Measurements from ENCODE around the gene ADAM12.

Gene ADAM12

DNA sequence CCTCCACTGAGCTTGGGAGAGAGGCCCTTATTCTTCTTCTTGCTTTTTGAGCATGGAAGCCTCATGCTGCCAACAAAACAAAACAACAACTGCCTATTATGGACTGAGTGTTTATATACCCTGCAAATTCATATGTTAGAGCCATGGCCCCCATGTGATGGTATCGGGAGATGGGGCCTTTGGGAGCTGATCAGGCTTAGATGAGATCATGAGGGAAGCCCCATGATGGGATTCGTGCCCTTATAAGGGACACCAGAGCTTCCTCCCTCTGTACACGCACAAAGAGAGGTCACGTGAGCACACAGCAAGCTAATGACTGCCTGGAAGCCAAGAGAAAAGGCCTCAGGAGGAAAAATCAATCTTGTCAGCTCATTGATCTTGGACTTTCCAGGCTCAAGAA, 256.9 kb downstream of the ADAM12 start:
- TF ChIP-seq, protein P1, sequence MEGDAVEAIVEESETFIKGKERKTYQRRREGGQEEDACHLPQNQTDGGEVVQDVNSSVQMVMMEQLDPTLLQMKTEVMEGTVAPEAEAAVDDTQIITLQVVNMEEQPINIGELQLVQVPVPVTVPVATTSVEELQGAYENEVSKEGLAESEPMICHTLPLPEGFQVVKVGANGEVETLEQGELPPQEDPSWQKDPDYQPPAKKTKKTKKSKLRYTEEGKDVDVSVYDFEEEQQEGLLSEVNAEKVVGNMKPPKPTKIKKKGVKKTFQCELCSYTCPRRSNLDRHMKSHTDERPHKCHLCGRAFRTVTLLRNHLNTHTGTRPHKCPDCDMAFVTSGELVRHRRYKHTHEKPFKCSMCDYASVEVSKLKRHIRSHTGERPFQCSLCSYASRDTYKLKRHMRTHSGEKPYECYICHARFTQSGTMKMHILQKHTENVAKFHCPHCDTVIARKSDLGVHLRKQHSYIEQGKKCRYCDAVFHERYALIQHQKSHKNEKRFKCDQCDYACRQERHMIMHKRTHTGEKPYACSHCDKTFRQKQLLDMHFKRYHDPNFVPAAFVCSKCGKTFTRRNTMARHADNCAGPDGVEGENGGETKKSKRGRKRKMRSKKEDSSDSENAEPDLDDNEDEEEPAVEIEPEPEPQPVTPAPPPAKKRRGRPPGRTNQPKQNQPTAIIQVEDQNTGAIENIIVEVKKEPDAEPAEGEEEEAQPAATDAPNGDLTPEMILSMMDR (IDR thresholded peaks at IDR 0.05; ENCODE audit: low read depth, low read length), result no peak
- no peak overlapping the region for H3K4me3 ChIP-seq (ENCODE audit: low read depth, low read length)

DNA sequence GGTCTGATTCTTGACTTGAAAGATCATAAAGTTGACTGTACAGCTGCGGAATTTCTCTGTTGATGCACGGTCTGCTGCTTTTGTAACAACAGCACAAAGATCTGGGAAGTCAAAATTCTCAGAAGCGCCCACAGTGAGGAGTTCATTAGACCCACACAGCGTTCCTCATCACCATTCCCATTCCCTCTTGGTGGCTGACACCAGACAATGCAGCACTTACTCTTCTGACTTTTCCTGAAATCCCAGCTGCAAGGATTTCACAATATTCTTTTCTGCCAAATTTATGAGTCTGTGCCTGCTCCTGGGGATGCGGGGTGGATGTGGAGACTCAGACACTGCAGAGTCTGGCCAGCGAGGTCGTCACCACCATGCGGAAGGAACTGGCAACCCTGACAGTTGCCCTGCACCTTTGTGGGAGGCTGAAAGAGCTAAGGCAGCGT, 258.0 kb downstream of the ADAM12 start:
- TF ChIP-seq, protein P1 (IDR thresholded peaks at IDR 0.05; ENCODE audit: low read depth, low read length), result no peak
- H3K4me3 ChIP-seq (ENCODE audit: low read depth, low read length), result no peak overlapping the region

DNA sequence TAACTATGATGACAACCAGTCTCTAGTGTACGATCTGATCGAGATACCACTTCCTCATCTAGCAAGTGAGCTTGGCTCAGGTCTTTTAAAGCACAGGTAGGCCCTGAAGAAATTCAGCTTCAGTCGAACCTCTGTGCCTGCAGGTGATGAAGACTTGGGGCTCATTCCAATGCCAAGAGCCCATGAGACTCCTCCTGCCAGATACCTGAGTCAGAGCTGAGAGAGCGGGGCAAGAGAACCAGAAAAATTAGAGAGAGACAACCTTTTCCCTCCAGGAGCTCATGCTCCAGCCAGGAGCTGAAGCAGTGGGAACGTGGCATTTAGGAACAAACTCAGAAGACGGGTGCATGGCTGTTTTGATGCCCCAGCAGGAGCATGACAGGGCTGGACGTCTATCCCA, 259.3 kb downstream of the ADAM12 start:
- TF ChIP-seq, protein P1 (IDR thresholded peaks at IDR 0.05; ENCODE audit: low read depth, low read length), result no peak
- H3K4me3 ChIP-seq (ENCODE audit: low read depth, low read length), result no peak overlapping the region

DNA sequence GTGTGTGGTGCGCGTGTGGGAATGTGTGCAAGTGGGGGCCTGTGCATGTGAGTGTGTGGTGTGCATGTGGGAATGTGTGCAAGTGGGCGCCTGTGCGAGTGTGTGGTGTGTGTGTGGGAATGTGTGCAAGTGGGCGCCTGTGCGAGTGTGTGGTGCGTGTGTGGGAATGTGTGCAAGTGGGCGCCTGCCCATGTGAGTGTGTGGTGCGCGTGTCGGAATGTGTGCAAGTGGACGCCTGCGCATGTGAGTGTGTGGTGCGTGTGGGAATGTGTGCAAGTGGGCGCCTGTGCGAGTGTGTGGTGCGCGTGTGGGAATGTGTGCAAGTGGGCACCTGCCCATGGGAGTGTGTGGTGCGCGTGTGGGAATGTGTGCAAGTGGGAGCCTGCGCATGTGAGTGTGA, 259.7 kb downstream of the ADAM12 start:
- TF ChIP-seq, protein P1 (IDR thresholded peaks at IDR 0.05; ENCODE audit: low read depth, low read length), result no peak
- no peak overlapping the region for H3K4me3 ChIP-seq (ENCODE audit: low read depth, low read length)

DNA sequence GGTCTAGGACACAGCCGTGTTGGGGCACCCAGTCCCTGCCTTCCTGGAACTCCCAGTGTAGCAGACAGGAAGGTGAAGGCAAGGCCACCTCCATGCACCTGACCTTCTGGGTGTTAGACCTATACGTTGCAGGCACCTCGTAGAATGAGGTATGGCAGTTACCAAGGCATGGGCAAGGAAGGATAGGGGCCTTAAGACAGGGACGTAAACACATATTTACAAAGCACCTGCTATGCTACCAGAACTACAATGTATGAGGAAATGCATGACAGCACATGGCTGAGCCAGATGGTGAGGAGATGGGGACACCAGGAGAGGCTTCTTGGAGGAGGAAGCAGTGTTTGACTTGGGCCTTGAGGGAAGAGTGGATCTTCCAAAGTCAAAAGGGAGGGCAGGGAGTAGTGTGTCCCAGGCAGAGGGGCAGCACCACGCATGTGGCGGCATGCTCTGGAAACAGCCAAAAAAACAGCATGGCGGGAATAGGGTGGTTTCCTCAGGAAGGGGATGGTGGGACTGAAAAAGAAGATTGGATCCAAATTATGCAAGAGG, 260.7 kb downstream of the ADAM12 start:
- TF ChIP-seq, protein P1 (IDR thresholded peaks at IDR 0.05; ENCODE audit: low read depth, low read length), result no peak
- H3K4me3 ChIP-seq (ENCODE audit: low read depth, low read length), result no peak overlapping the region

DNA sequence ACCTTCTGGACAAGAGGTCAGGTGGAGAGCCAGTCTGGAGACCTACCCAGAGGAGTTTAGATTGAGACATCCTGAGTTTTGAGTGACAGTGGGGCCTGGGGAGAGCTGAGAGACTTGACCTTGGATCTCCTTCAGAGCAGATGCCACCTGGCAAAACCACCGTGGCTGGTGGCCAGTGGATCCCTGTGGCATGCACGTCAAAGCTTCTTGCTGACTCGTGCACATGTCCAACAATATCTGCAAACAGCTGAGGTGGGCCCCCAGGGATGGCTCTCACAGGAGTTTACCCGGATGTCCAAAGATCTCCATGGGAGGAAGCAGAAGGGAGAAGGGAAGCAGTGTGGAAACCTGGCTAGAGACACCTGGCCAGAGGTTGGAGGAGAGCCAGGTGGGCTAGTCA, 261.4 kb downstream of the ADAM12 start:
- TF ChIP-seq, protein P1 (IDR thresholded peaks at IDR 0.05; ENCODE audit: low read depth, low read length), result no peak
- no peak overlapping the region for H3K4me3 ChIP-seq (ENCODE audit: low read depth, low read length)

DNA sequence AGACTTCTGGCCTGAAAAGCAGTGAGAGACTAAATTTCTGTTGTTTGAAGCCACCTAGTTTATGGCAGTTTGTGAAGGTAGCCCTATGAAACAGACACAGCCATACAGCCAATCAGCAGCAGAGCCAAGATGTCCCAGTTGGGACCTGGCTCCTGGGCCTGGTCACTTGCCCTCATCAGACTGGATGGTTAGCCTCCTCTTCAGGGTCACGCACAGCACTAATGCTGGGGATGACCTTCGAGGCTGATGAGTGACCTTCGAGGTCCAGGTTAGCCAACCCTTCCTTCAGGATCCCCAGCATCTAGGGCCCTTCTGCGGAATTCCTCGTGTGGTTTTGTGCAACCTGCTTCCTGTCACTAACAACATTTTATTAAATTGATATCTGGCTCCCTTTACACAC, 262.3 kb downstream of the ADAM12 start:
- TF ChIP-seq, protein P1 (IDR thresholded peaks at IDR 0.05; ENCODE audit: low read depth, low read length), result no peak
- no peak overlapping the region for H3K4me3 ChIP-seq (ENCODE audit: low read depth, low read length)
